GM21526 (cell line): ENCODE results near the gene IRAG1.

Source experiments
- ATAC-seq: cut with Tn5 transposase; IDR thresholded peaks from one replicate; pipeline ENCODE4 v1.9.1; 2021; ENCODE audit warnings: moderate library complexity; ENCODE audit not compliant: unreplicated experiment, low FRiP score

Gene IRAG1

GRCh38 chr11:10650630-10651029, 42.9 kb downstream of the IRAG1 start:
- no peak for ATAC-seq

- no peak for ATAC-seq
Observed at GRCh38 chr11:10650166-10650565, 43.4 kb downstream of the IRAG1 start.

DNA sequence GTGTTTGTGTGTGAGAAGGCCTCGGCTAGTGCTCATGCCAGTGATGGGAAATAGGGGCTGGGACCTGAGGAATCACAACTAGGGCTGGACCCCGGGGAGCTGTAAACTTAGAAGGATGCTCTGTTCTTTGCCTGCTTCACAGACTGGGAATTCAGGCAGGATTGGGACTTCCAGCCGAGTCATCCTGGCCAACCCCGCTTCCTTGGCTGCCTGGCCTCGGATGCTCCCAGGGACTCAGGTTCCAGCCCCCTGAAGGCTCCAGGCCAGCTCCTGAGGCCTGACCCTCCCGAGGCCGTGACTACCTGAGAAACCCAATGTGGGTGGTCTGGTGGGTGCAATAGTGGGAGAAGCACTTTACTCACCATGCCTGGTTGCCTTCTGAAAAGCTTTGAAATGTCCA, 44.7 kb downstream of the IRAG1 start:
- no peak for ATAC-seq

DNA sequence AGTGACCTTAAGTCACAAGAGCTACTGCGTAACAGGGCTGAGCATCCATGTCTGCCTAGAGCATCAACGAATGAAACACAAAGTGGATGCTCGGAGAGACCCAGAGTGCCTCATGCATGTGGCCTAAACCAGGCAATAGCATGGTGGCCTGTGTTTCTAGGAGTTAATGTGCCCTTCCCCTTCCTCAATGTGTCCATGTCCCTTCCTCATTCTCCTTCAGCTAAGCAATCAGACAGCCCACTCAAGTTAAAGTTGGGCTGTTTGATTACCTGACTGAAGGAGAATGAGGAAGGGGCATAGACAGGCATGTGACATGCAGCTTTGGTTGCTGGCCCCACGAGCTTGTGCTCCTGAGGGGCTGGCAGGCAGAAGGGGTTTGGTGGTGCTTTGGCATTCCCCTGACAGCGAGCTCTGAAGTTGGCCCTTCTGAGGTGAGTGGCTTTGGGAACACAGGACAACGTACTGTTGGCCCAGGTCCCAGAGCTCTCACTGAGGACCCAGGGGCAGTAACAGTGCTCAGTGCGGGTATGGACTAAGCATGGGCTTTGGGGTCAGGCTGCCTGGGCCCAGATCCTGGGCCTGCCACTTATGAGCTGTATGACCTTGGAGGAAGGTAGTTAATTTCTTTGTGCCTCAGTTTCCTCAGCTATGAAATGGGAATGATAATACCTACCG, 46.7 kb downstream of the IRAG1 start:
- no peak for ATAC-seq

- no peak for ATAC-seq
Observed at GRCh38 chr11:10646005-10646404, 47.5 kb downstream of the IRAG1 start.

DNA sequence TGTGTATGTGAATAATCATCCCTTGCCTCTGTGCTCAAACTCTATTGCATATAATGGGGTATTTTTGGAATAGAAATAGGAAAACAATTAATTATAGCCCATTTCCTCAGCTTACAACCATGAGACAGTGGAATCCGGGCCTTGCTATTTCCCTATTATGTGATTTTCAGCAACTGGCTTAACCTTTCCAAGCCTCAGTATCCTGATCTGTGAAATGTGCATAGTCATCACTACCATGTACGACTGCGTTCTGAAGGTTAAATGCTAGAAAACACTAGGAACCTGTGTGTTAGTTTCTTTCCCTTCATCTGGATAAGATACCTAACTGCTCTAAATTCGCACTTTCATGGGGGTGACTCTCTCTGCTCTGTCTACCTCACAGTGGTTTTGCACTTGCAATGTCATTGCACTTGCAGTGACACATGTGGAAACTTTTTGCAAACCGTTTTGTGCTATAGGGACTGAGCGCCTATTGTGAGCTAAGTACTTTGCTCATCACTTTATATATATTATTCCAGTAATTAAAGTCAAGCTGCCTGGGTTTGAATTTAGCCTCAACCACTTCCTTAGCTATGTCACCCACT, 48.3 kb downstream of the IRAG1 start:
- ATAC-seq: no peak
